Gastrocnemius medialis (tissue), 4 donors: ENCODE measurements around the gene ZDHHC1.

ENCODE experiments used
- CTCF ChIP-seq, 5 experiments: fragments of 450-650 bp in 3 of 5; fragments of 200-600 bp in 2 of 5; sonication (generic) in 2 of 5; IDR thresholded peaks in 4 of 5; conservative IDR thresholded peaks in 1 of 5; 1 replicate in 4 of 5; 2 replicates in 1 of 5; pipeline ENCODE4 v1.5.1; 2016 to 2019; ENCODE audit warnings: antibody characterized with exemption in 5 of 5, mild to moderate bottlenecking in 3 of 5, moderate library complexity in 3 of 5
- POLR2A ChIP-seq, 2 donors: fragments of 450-650 bp; IDR thresholded peaks; one replicate each; pipeline ENCODE4 v1.6.1; 2017; ENCODE audit warnings: antibody characterized with exemption in 2 of 2, mild to moderate bottlenecking in 2 of 2, moderate library complexity in 2 of 2

- TF ChIP-seq CTCF (IDR thresholded peaks at IDR 0.05 in 4 of 5, conservative IDR thresholded peaks at IDR 0.05 in 1 of 5) (no peak), POLR2A (IDR thresholded peaks at IDR 0.05) (no peak)
Measured at GRCh38 chr16:67462279-67462655, 46.0 kb upstream of the ZDHHC1 start.
